SK-N-SH treated with all-trans-retinoic acid at 6 μM for 48 hours (cell line): Measurements from ENCODE around the gene L3MBTL1.

Experiments used
- BACH2 ChIP-seq: fragments of 250-450 bp; sonication (Bioruptor Pico); IDR thresholded peaks from 2 replicates; pipeline ENCODE4 v1.9.0; 2021; ENCODE audit warnings: mild to moderate bottlenecking, borderline replicate concordance
- CREB5 ChIP-seq: fragments of 250-450 bp; sonication (Bioruptor Pico); IDR thresholded peaks from 2 replicates; pipeline ENCODE4 v1.5.1; 2020; ENCODE audit warnings: low read depth, mild to moderate bottlenecking, moderate library complexity
- CSDC2 ChIP-seq: fragments of 250-450 bp; sonication (Bioruptor Pico); IDR thresholded peaks from 2 replicates; pipeline ENCODE4 v1.5.0; 2020; ENCODE audit warnings: mild to moderate bottlenecking, moderate library complexity
- ESRRG ChIP-seq: fragments of 250-450 bp; sonication (Bioruptor Pico); IDR thresholded peaks from 2 replicates; pipeline ENCODE4 v1.6.1; 2021; ENCODE audit warnings: mild to moderate bottlenecking
- GLIS3 ChIP-seq: fragments of 250-450 bp; sonication (Bioruptor Pico); IDR thresholded peaks from 2 replicates; pipeline ENCODE4 v1.5.0; 2020; ENCODE audit warnings: mild to moderate bottlenecking, moderate library complexity
- ISL1 ChIP-seq: fragments of 250-450 bp; sonication (Bioruptor Pico); IDR thresholded peaks from 2 replicates; pipeline ENCODE4 v2.1.2; 2022; ENCODE audit warnings: mild to moderate bottlenecking, moderate library complexity
- PPARA ChIP-seq: fragments of 250-450 bp; sonication (Bioruptor Pico); IDR thresholded peaks from 2 replicates; pipeline ENCODE4 v1.5.0; 2020; ENCODE audit warnings: mild to moderate bottlenecking, borderline replicate concordance
- RARB ChIP-seq: fragments of 250-450 bp; sonication (Bioruptor Pico); IDR thresholded peaks from 2 replicates; pipeline ENCODE4 v1.8.0; 2021; ENCODE audit warnings: mild to moderate bottlenecking, moderate library complexity
- ZC3H10 ChIP-seq: fragments of 250-450 bp; sonication (Bioruptor Pico); IDR thresholded peaks from 2 replicates; pipeline ENCODE4 v1.5.1; 2021; ENCODE audit warnings: mild to moderate bottlenecking, moderate library complexity
- ZNF8 ChIP-seq: fragments of 450-650 bp; formaldehyde crosslinking; IDR thresholded peaks from 2 replicates; pipeline ENCODE4 v1.5.0; 2020; ENCODE audit warnings: mild to moderate bottlenecking, moderate library complexity
- TF ChIP-seq, protein P1 (sequence below): fragments of 250-450 bp; sonication (Bioruptor Pico); IDR thresholded peaks from 2 replicates; pipeline ENCODE4 v1.8.0; 2020; ENCODE audit warnings: mild to moderate bottlenecking, moderate library complexity, borderline replicate concordance
- TF ChIP-seq, protein P2 (sequence below): fragments of 250-450 bp; sonication (Bioruptor Pico); IDR thresholded peaks from 2 replicates; pipeline ENCODE4 v1.5.1; 2021; ENCODE audit warnings: mild to moderate bottlenecking, moderate library complexity

DNA sequence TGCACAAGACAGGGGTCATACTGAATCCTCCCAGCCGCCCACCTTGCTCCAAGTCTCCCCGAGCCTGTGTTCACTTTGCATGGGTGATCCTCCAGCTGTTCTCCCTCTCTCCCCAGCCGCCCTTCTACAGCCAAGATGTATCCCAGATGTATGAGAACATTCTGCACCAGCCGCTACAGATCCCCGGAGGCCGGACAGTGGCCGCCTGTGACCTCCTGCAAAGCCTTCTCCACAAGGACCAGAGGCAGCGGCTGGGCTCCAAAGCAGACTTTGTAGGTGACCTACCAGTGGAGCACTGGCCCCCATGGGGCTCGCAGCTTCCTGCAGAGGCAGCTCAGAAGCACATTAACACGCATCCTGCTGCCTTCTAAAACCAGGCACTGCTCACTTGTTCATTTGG is 68.6 kb downstream of the L3MBTL1 start:
- TF ChIP-seq, protein P1, sequence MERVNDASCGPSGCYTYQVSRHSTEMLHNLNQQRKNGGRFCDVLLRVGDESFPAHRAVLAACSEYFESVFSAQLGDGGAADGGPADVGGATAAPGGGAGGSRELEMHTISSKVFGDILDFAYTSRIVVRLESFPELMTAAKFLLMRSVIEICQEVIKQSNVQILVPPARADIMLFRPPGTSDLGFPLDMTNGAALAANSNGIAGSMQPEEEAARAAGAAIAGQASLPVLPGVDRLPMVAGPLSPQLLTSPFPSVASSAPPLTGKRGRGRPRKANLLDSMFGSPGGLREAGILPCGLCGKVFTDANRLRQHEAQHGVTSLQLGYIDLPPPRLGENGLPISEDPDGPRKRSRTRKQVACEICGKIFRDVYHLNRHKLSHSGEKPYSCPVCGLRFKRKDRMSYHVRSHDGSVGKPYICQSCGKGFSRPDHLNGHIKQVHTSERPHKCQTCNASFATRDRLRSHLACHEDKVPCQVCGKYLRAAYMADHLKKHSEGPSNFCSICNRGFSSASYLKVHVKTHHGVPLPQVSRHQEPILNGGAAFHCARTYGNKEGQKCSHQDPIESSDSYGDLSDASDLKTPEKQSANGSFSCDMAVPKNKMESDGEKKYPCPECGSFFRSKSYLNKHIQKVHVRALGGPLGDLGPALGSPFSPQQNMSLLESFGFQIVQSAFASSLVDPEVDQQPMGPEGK (CRISPR knock-in tag): no peak
- no peak for TF ChIP-seq ZC3H10 (CRISPR knock-in tag)
- TF ChIP-seq ESRRG: no peak
- no peak for TF ChIP-seq GLIS3 (CRISPR knock-in tag)
- TF ChIP-seq CREB5: no peak
- no peak for TF ChIP-seq PPARA (CRISPR knock-in tag)
- no peak for TF ChIP-seq ISL1 (CRISPR knock-in tag)
- no peak for TF ChIP-seq ZNF8 (CRISPR knock-in tag)
- TF ChIP-seq BACH2 (CRISPR knock-in tag): no peak
- TF ChIP-seq RARB (CRISPR knock-in tag): no peak
- no peak for TF ChIP-seq CSDC2 (CRISPR knock-in tag)
- TF ChIP-seq, protein P2, sequence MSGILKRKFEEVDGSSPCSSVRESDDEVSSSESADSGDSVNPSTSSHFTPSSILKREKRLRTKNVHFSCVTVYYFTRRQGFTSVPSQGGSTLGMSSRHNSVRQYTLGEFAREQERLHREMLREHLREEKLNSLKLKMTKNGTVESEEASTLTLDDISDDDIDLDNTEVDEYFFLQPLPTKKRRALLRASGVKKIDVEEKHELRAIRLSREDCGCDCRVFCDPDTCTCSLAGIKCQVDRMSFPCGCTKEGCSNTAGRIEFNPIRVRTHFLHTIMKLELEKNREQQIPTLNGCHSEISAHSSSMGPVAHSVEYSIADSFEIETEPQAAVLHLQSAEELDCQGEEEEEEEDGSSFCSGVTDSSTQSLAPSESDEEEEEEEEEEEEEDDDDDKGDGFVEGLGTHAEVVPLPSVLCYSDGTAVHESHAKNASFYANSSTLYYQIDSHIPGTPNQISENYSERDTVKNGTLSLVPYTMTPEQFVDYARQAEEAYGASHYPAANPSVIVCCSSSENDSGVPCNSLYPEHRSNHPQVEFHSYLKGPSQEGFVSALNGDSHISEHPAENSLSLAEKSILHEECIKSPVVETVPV (CRISPR knock-in tag): no peak
